Stomach (tissue), 9 donors: ENCODE results near the gene TMEM44. TPM values are rescaled to one million over a fixed set of nuclear protein-coding genes. Genes with fewer than 3 reads are reported as not detected.
"Not testable (repeated sequence)": the region's sequence is repeated elsewhere in the genome, so short reads cannot be mapped to it uniquely, and the experiment has no call there.

ENCODE experiments used
- DNase-seq, 2 donors: peaks; one replicate each; pipeline versions ENCODE4 v3.0.0 to v3.0.0-alpha.2; 2013 to 2019
- H3K27ac ChIP-seq, 5 donors: fragments of 200-600 bp in 4 of 5; sonication (generic) in 4 of 5; one replicate each; pipeline ENCODE4 v1.5.1; 2013 to 2019; ENCODE audit warnings: mild to moderate bottlenecking in 1 of 5, moderate library complexity in 1 of 5
- H3K27me3 ChIP-seq, 3 donors: fragments of 200-600 bp; sonication (generic); one replicate each; pipeline ENCODE4 v1.5.1; 2017 to 2019; ENCODE audit warnings: mixed run types in 1 of 3
- H3K36me3 ChIP-seq, 4 donors: fragments of 200-600 bp; sonication (generic); 1 replicate in 3 of 4; 2 replicates in 1 of 4; pipeline ENCODE4 v1.5.1; 2016 to 2019
- H3K4me1 ChIP-seq, 4 donors: fragments of 200-600 bp; sonication (generic); one replicate each; pipeline ENCODE4 v1.5.1; 2016 to 2019
- H3K4me3 ChIP-seq, 4 donors: fragments of 200-600 bp; sonication (generic) in 3 of 4; one replicate each; pipeline ENCODE4 v1.5.1; 2016 to 2019; ENCODE audit warnings: mild to moderate bottlenecking in 1 of 4
- H3K9me3 ChIP-seq, 4 donors: fragments of 200-600 bp; sonication (generic); one replicate each; pipeline ENCODE4 v1.5.1; 2016 to 2019
- CTCF ChIP-seq, 7 experiments: fragments of 450-650 bp in 4 of 7; fragments of 200-600 bp in 3 of 7; sonication (generic) in 3 of 7; IDR thresholded peaks; one replicate each; pipeline ENCODE4 v1.5.1; 2016 to 2019; ENCODE audit warnings: antibody characterized with exemption in 7 of 7, control low read depth in 2 of 7, mild to moderate bottlenecking in 1 of 7
- EP300 ChIP-seq: sonication (generic); formaldehyde crosslinking; IDR thresholded peaks from one replicate; pipeline ENCODE4 v1.6.1; 2017; ENCODE audit warnings: antibody characterized with exemption
- POLR2A ChIP-seq, 4 donors: fragments of 450-650 bp; IDR thresholded peaks; one replicate each; pipeline ENCODE4 v1.6.1; 2016; ENCODE audit warnings: antibody characterized with exemption in 4 of 4, control low read depth in 2 of 4, mild to moderate bottlenecking in 1 of 4, moderate library complexity in 1 of 4
- POLR2AphosphoS5 ChIP-seq, 3 donors: sonication (generic); formaldehyde crosslinking; IDR thresholded peaks; one replicate each; pipeline ENCODE4 v1.6.1; 2016; ENCODE audit warnings: antibody characterized with exemption in 3 of 3
- WGBS, 5 donors: extraction: QIAGEN DNeasy Blood & Tissue Kit in 3 of 5; methylation state at CpG; one replicate each; pipeline versions ENCODE4 v1.1.5 to v1.1.7; 2013 to 2018; 5-methylcytosine and 5-hydroxymethylcytosine counted together
- intact Hi-C: fragments of 100-400 bp; cut with DNase I; formaldehyde crosslinking; loops from one replicate; pipeline ENCODE4 v1.15.1; 2023; ENCODE audit warnings: low total_unique reads
- polyA plus RNA-seq, 3 donors: library from polyadenylated mRNA; stranded (reverse); fragments of 200-250 nt; gene quantifications; one replicate each; pipeline ENCODE4 v1.2.3, GENCODE V29; 2013
- total RNA-seq, 5 donors: library from RNA; depleted of rRNA; stranded (reverse); fragments of >200 nt; gene quantifications; one replicate each; pipeline versions ENCODE4 v1.1.0 to v1.2.3, GENCODE V29; 2014 to 2016
- donor health status: healthy with polysubstance abuse.
- donor health status: Bipolar disorder and iron deficiency.
- donor health status: healthy.

The TMEM44 gene
- total and polyA plus RNA-seq, 8 donors: 4.4 to 352 (median 9.4) TPM; not detected in 1

GRCh38 chr3:194631696-194632095 is 1.5 kb downstream of the TMEM44 start:
- Histone ChIP-seq H3K4me1 (peaks cover 0 to 19% (median 8%) of the 10 kb centered on the region in 4 donors), H3K27ac (no peak overlapping the region), H3K27me3 (no peaks in the 10 kb centered on the region), H3K9me3 (no peaks in the 10 kb centered on the region), H3K4me3 (no peak overlapping the region), H3K36me3 (peaks cover 0 to 28% (median 16%) of the 10 kb centered on the region in 4 donors)
- intact Hi-C loops: no loop called here
- TF ChIP-seq CTCF (IDR thresholded peaks at IDR 0.05): no peak
- TF ChIP-seq POLR2A (IDR thresholded peaks at IDR 0.05): no peak
- TF ChIP-seq POLR2AphosphoS5 (IDR thresholded peaks at IDR 0.05): no peak
- no peak for TF ChIP-seq EP300
- 89 to 100% (median 96%) methylated on average over 4 of the region's 4 CpGs for WGBS, 5 donors
- no peak for DNase-seq

GRCh38 chr3:194630681-194631080 is 2.5 kb downstream of the TMEM44 start:
- H3K27ac ChIP-seq, H3K4me3 ChIP-seq, H3K27me3 ChIP-seq, DNase-seq, intact Hi-C loops, H3K9me3 ChIP-seq: not testable (repeated sequence)
- 92 to 98% (median 94%) methylated on average over 19 to 28 of the region's 29 CpGs for WGBS, 5 donors
- H3K36me3 ChIP-seq: peaks cover 4 to 36% (median 23%) of the 10 kb centered on the region in 4 donors
- peaks cover 0 to 19% (median 8%) of the 10 kb centered on the region in 4 donors for H3K4me1 ChIP-seq

DNA sequence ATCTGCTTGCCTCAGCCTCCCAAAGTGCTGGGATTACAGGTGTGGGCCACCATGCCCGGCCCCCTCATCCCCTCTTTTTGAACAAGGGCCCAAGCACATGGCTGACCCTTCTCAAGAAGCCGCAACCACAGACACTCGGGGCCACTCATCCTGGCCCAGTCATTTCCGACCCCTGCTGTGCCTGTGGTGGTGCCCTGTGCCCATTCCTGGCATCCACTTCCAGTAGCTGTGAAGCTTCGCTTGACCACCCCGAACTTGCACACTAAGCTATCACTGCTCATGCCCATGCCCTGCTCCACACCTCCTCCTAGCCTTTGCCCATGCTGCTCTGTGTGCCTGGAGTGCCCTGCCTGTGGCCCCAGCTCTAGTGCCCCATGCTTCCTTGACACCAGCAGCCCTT is 8.3 kb downstream of the TMEM44 start:
- 93 to 99% (median 96%) methylated on average over 6 of the region's 6 CpGs for WGBS, 5 donors
- Histone ChIP-seq H3K4me3 (no peak overlapping the region), H3K27ac (no peak overlapping the region), H3K9me3 (no peaks in the 10 kb centered on the region), H3K4me1 (peaks cover 0 to 5% (median 0%) of the 10 kb centered on the region in 4 donors), H3K36me3 (peaks cover 4 to 44% (median 38%) of the 10 kb centered on the region in 4 donors), H3K27me3 (no peaks in the 10 kb centered on the region)
- intact Hi-C loops: no loop called here
- no peak for TF ChIP-seq POLR2A (IDR thresholded peaks at IDR 0.05)
- no peak for DNase-seq

GRCh38 chr3:194623449-194624290 is 9.5 kb downstream of the TMEM44 start:
- Histone ChIP-seq H3K27me3 (no peaks in the 10 kb centered on the region), H3K27ac (no peak overlapping the region)
- 91 to 95% (median 94%) methylated on average over 15 to 25 of the region's 25 CpGs for WGBS, 5 donors

More at GRCh38 chr3:194623449-194624290, 9.5 kb downstream of the TMEM44 start:
- intact Hi-C loops: no loop called here
- H3K4me1 ChIP-seq: peaks cover 0 to 5% (median 0%) of the 10 kb centered on the region in 4 donors
- no peak for DNase-seq
- TF ChIP-seq CTCF (IDR thresholded peaks at IDR 0.05) (no peak), POLR2AphosphoS5 (IDR thresholded peaks at IDR 0.05) (no peak), POLR2A (IDR thresholded peaks at IDR 0.05) (no peak), EP300 (no peak)
- H3K9me3 ChIP-seq: no peaks in the 10 kb centered on the region
- H3K36me3 ChIP-seq: peaks cover 4 to 40% (median 38%) of the 10 kb centered on the region in 4 donors
- no peak overlapping the region for H3K4me3 ChIP-seq
